H9 (cell line): ENCODE measurements around the gene VPS54. TPM values are rescaled to one million over a fixed set of nuclear protein-coding genes. Genes with fewer than 3 reads are reported as not detected.
A peak's percentile ranks its signal among the peaks of the same experiment; 100 is the strongest.

Experiments used
- DNase-seq: peaks from one replicate; pipeline ENCODE4 v3.0.0-alpha.2; 2017
- H2AFZ ChIP-seq: one replicate; pipeline ENCODE4 v1.6.1; 2013; ENCODE audit warnings: mild to moderate bottlenecking, low read length, control low read depth, moderate library complexity
- H2AK5ac ChIP-seq: 2 replicates; pipeline ENCODE4 v1.6.1; 2013; ENCODE audit warnings: low read length, control low read depth, mixed read lengths; ENCODE audit not compliant: insufficient read length
- H2BK120ac ChIP-seq: one replicate; pipeline ENCODE4 v1.6.1; 2013; ENCODE audit warnings: low read depth, mild to moderate bottlenecking, low read length, control low read depth, inconsistent platforms; ENCODE audit not compliant: poor library complexity, severe bottlenecking
- H2BK12ac ChIP-seq: 2 replicates; pipeline ENCODE4 v1.6.1; 2013; ENCODE audit warnings: low read length, control low read depth, mixed read lengths, low read depth; ENCODE audit not compliant: insufficient read length
- H2BK15ac ChIP-seq: 2 replicates; pipeline ENCODE4 v1.6.1; 2013; ENCODE audit warnings: low read depth, low read length, control low read depth
- H2BK20ac ChIP-seq: one replicate; pipeline ENCODE4 v1.6.1; 2013; ENCODE audit warnings: low read depth, mild to moderate bottlenecking, low read length, control low read depth, inconsistent platforms; ENCODE audit not compliant: poor library complexity, severe bottlenecking
- H2BK5ac ChIP-seq: 2 replicates; pipeline ENCODE4 v1.6.1; 2013; ENCODE audit warnings: low read length, control low read depth, mixed read lengths; ENCODE audit not compliant: insufficient read length
- H3K14ac ChIP-seq: 2 replicates; pipeline ENCODE4 v1.6.1; 2013; ENCODE audit warnings: low read length, control low read depth; ENCODE audit not compliant: insufficient read depth
- H3K18ac ChIP-seq: 2 replicates; pipeline ENCODE4 v1.6.1; 2013; ENCODE audit warnings: low read depth, mild to moderate bottlenecking, mixed read lengths, low read length, control low read depth; ENCODE audit not compliant: insufficient read length
- H3K23ac ChIP-seq: 2 replicates; pipeline ENCODE4 v1.6.1; 2013; ENCODE audit warnings: low read length, control low read depth, mixed read lengths, low read depth; ENCODE audit not compliant: insufficient read length
- H3K23me2 ChIP-seq: 2 replicates; pipeline ENCODE4 v1.6.1; 2013; ENCODE audit warnings: low read depth, mild to moderate bottlenecking, mixed read lengths, low read length, control low read depth; ENCODE audit not compliant: insufficient read length, poor library complexity, severe bottlenecking
- H3K27ac ChIP-seq: 2 replicates; pipeline ENCODE4 v1.5.1; 2013; ENCODE audit warnings: low read length, control low read depth, mixed read lengths, low read depth; ENCODE audit not compliant: insufficient read length
- H3K27me3 ChIP-seq: 2 replicates; pipeline ENCODE4 v1.6.1; 2013; ENCODE audit warnings: low read length, control low read depth, inconsistent platforms; ENCODE audit not compliant: insufficient read depth
- H3K4ac ChIP-seq: 2 replicates; pipeline ENCODE4 v1.6.1; 2013; ENCODE audit warnings: low read depth, mild to moderate bottlenecking, control low read depth, inconsistent platforms, low read length, moderate library complexity
- H3K4me1 ChIP-seq: 2 replicates; pipeline ENCODE4 v1.6.1; 2013; ENCODE audit warnings: low read length, control low read depth, inconsistent platforms; ENCODE audit not compliant: insufficient read depth
- H3K4me2 ChIP-seq: 2 replicates; pipeline ENCODE4 v1.6.1; 2013; ENCODE audit warnings: low read length, control low read depth, mixed read lengths; ENCODE audit not compliant: insufficient read length, insufficient read depth
- H3K56ac ChIP-seq: 2 replicates; pipeline ENCODE4 v1.6.1; 2013; ENCODE audit warnings: low read depth, mild to moderate bottlenecking, mixed read lengths, low read length, control low read depth; ENCODE audit not compliant: insufficient read length
- H3K79me1 ChIP-seq: 2 replicates; pipeline ENCODE4 v1.6.1; 2013; ENCODE audit warnings: low read depth, mild to moderate bottlenecking, moderate library complexity, low read length, control low read depth, inconsistent platforms; ENCODE audit not compliant: insufficient read depth, poor library complexity, severe bottlenecking
- H3K79me2 ChIP-seq: 2 replicates; pipeline ENCODE4 v1.6.1; 2013; ENCODE audit warnings: low read length, control low read depth, inconsistent platforms; ENCODE audit not compliant: insufficient read depth
- H3K9ac ChIP-seq: 2 replicates; pipeline ENCODE4 v1.6.1; 2013; ENCODE audit warnings: low read length, control low read depth, mixed read lengths; ENCODE audit not compliant: insufficient read length; ENCODE audit errors: extremely low read depth
- H3K9me3 ChIP-seq: one replicate; pipeline ENCODE4 v1.6.1; 2013; ENCODE audit warnings: low read depth, low read length, inconsistent platforms; ENCODE audit not compliant: control insufficient read depth
- H3T11ph ChIP-seq: one replicate; pipeline ENCODE4 v1.6.1; 2013; ENCODE audit warnings: mild to moderate bottlenecking, low read length, control low read depth, inconsistent platforms
- H4K20me1 ChIP-seq: one replicate; pipeline ENCODE4 v1.6.1; 2013; ENCODE audit not compliant: control insufficient read depth, insufficient read length, insufficient read depth
- H4K5ac ChIP-seq: 2 replicates; pipeline ENCODE4 v1.6.1; 2013; ENCODE audit warnings: low read depth, mild to moderate bottlenecking, mixed read lengths, low read length, control low read depth; ENCODE audit not compliant: insufficient read length
- H4K8ac ChIP-seq: replicated peaks from 2 replicates; pipeline ENCODE4 v1.6.1; 2013; ENCODE audit warnings: low read length, control low read depth, mixed read lengths, low read depth; ENCODE audit not compliant: insufficient read length
- H4K91ac ChIP-seq: 2 replicates; pipeline ENCODE4 v1.6.1; 2013; ENCODE audit warnings: low read depth, mild to moderate bottlenecking, moderate library complexity, mixed read lengths, low read length, control low read depth; ENCODE audit not compliant: insufficient read length
- H3K27ac Mint-ChIP-seq, 3 experiments: 2 replicates in 2 of 3; 3 replicates in 1 of 3; pipeline ENCODE4 v1.8.0; 2020 to 2021; ENCODE audit warnings: mixed read lengths in 3 of 3, mild to moderate bottlenecking in 1 of 3, moderate library complexity in 1 of 3
- H3K27me3 Mint-ChIP-seq: 2 replicates; pipeline ENCODE4 v1.8.0; 2021; ENCODE audit warnings: low read depth, mild to moderate bottlenecking, moderate library complexity, mixed read lengths
- H3K36me3 Mint-ChIP-seq, 3 experiments: 2 replicates in 2 of 3; 3 replicates in 1 of 3; pipeline ENCODE4 v1.8.0; 2020 to 2021; ENCODE audit warnings: low read depth in 3 of 3, mixed read lengths in 3 of 3; ENCODE audit not compliant: insufficient read depth in 1 of 3
- H3K4me1 Mint-ChIP-seq, 2 experiments: 2 replicates each; pipeline ENCODE4 v1.8.0; 2020; ENCODE audit warnings: mixed read lengths in 2 of 2
- H3K4me3 Mint-ChIP-seq, 2 experiments: 2 replicates in 1 of 2; 3 replicates in 1 of 2; pipeline ENCODE4 v1.8.0; 2020 to 2021; ENCODE audit warnings: mild to moderate bottlenecking in 2 of 2, mixed read lengths in 2 of 2, moderate library complexity in 1 of 2
- H3K9me3 Mint-ChIP-seq, 2 experiments: 2 replicates in 1 of 2; 3 replicates in 1 of 2; pipeline ENCODE4 v1.8.0; 2020; ENCODE audit warnings: mild to moderate bottlenecking in 2 of 2, mixed read lengths in 2 of 2, moderate library complexity in 1 of 2
- total RNA-seq: library from RNA; stranded (reverse); gene quantifications from 2 replicates; pipeline ENCODE4 v1.2.1, GENCODE V29; 2021
- TF ChIP-seq, protein P1 (sequence below): fragments of 200-600 bp; sonication (generic); conservative IDR thresholded peaks from 3 replicates; pipeline ENCODE4 v1.8.0; 2021; ENCODE audit warnings: antibody characterized with exemption, mild to moderate bottlenecking

The VPS54 gene
- total RNA-seq, 1 experiment from 2014 or later = 13.4 TPM

DNA sequence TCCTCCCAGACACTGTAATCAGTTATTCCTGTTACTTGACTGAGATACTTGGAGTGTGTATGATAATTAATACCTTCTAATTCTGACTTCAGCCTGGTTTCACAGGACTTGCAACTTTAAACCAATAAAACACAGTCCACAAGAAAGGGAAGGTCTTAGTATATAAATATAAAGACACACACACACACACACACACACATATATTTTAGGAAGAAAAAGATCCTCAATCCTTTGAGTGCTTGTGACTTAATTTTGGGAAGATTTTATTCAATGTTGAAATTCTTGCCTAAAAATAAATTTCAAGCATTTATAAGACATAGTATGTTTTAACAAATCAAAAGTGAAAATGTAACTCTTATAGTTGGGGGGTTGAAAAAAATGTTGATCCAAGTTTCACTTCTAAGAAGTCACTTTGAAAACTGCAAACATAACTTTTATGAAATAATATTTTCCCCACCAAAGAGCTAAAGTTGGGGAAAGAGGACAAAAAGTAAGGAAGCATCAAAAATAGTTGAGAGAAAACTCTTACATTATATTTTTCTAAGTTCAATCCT lies 824 bp upstream of the VPS54 start:
- no peak overlapping the region for H4K91ac ChIP-seq
- no peak overlapping the region for H4K5ac ChIP-seq
- H2AFZ ChIP-seq = peak overlapping the region; percentile 97
- H3K36me3 Mint-ChIP-seq = no peaks in the 10 kb centered on the region
- peaks cover 3% of the 10 kb centered on the region; the same call in 1 of the 2 replicates for H3K79me2 ChIP-seq
- no peaks in the 10 kb centered on the region for H3K27me3 ChIP-seq
- peak overlapping the region; percentile 79 for H3K4me2 ChIP-seq
- H3K4me1 Mint-ChIP-seq = peaks cover 17 to 22% of the 10 kb centered on the region in 2 experiments
- no peak overlapping the region for H2BK5ac ChIP-seq
- H3K23me2 ChIP-seq = peaks cover 4% of the 10 kb centered on the region
- peaks cover 0 to 3% of the 10 kb centered on the region in 2 experiments; a peak in 2 of 5 replicates for H3K9me3 Mint-ChIP-seq
- no peak overlapping the region for H2BK120ac ChIP-seq
- H3K27ac Mint-ChIP-seq = peak overlapping the region; percentile 90 to 98 (median 93)
- no peak overlapping the region for H3K56ac ChIP-seq
- no peaks in the 10 kb centered on the region for H3K4me1 ChIP-seq
- no peak overlapping the region for H3T11ph ChIP-seq
- no peak overlapping the region for H3K18ac ChIP-seq
- no peaks in the 10 kb centered on the region for H3K27me3 Mint-ChIP-seq
- peak overlapping the region; percentile 99 for H2BK20ac ChIP-seq
- no peak overlapping the region for H3K23ac ChIP-seq
- no peak for DNase-seq
- H2BK12ac ChIP-seq = no peak overlapping the region
- no peak overlapping the region for H2BK15ac ChIP-seq
- no peak overlapping the region for H3K14ac ChIP-seq
- no peak overlapping the region for H4K8ac ChIP-seq
- no peak overlapping the region for H3K9ac ChIP-seq
- no peaks in the 10 kb centered on the region for H4K20me1 ChIP-seq
- no peak overlapping the region for H3K27ac ChIP-seq
- H3K4me3 Mint-ChIP-seq = peak overlapping the region; percentile 83 to 93
- TF ChIP-seq, protein P1, sequence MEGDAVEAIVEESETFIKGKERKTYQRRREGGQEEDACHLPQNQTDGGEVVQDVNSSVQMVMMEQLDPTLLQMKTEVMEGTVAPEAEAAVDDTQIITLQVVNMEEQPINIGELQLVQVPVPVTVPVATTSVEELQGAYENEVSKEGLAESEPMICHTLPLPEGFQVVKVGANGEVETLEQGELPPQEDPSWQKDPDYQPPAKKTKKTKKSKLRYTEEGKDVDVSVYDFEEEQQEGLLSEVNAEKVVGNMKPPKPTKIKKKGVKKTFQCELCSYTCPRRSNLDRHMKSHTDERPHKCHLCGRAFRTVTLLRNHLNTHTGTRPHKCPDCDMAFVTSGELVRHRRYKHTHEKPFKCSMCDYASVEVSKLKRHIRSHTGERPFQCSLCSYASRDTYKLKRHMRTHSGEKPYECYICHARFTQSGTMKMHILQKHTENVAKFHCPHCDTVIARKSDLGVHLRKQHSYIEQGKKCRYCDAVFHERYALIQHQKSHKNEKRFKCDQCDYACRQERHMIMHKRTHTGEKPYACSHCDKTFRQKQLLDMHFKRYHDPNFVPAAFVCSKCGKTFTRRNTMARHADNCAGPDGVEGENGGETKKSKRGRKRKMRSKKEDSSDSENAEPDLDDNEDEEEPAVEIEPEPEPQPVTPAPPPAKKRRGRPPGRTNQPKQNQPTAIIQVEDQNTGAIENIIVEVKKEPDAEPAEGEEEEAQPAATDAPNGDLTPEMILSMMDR = no peak
- no peak overlapping the region for H3K4ac ChIP-seq
- H3K79me1 ChIP-seq = no peaks in the 10 kb centered on the region
- no peak overlapping the region for H2AK5ac ChIP-seq
- no peaks in the 10 kb centered on the region for H3K9me3 ChIP-seq
